Muscle of arm (tissue), 12 donors: ENCODE measurements around the gene GATAD2A. TPM values are rescaled to one million over a fixed set of nuclear protein-coding genes. Genes with fewer than 3 reads are reported as not detected.
"Not testable (repeated sequence)": the region's sequence is repeated elsewhere in the genome, so short reads cannot be mapped to it uniquely, and the experiment has no call there.

Experiments
- DNase-seq: peaks from one replicate; pipeline ENCODE4 v3.0.0-alpha.2; 2013
- polyA plus RNA-seq, 12 donors: library from polyadenylated mRNA; unstranded; fragments of 120-200 nt; gene quantifications; one replicate each; pipeline ENCODE4 v1.2.1, GENCODE V29; 2013; ENCODE audit not compliant: insufficient read length in 12 of 12

Gene GATAD2A
- polyA plus RNA-seq, 12 donors = 35.2 to 69.9 (median 48.4) TPM; not detected in 1

GRCh38 chr19:19387108-19387507 lies 18.4 kb upstream of the GATAD2A start:
- no peak for DNase-seq

DNA sequence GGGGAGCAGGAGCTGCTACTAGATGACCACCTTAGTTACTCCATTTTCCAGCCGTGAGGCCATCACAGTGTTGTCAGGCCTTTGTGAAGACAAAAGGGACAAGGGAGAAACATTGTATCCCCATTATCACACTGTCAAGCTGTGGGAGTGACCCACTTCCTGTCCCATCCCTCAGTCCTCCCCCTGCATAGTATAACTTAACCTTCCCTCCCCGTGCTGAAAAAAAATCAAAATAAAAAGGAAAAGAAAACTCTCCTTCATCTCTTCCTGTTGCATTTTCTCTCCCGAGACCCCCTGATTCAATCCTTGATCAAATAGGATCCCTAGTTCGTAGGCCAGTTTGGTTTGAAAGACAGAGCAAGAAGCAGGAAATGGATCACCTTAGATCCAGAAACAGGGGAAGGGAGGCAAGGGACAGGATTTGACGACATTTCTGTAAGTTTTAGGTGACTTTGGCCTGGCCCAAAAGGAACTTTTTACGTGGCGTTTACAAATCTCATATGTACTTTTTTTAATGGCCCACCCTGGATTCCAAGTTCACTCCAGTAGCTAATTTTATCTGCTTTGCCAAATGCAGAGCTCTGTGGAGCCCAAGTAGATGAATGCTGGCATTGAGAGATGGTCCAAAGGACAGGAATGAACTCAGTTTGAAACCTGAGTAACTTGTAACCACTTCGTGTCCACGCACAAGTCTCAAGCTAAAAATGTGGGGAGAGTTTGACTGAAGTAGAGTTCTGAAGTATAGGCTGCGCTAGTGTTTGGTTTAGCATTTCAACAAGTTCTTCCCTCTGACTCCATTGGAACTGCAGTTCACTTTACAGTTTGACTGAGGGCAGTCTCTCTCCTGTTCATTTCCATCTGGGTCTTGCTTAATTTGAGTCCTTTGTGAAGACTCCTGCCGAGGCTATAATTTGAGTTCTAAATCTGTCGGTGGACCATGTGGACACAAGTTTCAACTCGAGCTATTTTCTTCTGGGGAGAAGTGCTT lies 16.6 kb upstream of the GATAD2A start:
- no peak for DNase-seq

DNA sequence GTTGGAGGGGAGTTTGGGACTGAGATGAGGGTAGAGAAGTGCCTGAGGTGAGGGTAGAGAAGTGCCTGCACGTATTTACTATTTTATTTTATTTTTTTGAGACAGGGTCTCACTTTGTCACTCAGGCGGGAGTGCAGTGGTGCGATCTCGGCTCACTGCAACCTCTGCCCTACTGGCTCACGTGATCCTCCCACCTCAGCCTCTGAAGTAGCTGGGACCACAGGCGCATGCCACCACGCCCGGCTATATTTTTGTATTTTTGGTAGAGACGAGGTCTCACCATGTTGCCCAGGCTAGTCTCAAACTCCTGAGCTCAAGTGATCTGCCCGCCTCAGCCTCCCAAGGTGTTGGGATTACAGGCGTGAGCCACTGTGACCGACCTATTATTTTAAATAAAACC lies 15.8 kb upstream of the GATAD2A start:
- not testable (repeated sequence) for DNase-seq

DNA sequence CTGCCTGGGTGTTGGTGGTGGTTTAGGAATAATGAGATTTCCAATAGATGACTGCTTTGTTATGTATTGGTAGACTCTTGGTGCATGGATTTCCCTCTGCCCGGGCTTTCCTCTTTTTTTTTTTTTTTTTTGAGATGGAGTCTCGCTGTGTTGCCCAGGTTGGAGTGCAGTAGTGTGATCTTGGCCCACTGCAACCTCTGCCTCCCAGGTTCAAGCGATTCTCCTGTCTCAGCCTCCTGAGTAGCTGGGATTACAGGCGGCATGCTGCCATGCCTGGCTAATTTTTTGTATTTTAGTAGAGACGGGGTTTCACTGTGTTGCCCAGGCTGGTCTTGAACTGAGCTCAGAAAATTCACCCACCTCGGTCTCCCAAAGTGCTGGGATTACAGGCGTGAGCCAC lies 11.1 kb upstream of the GATAD2A start:
- not testable (repeated sequence) for DNase-seq

DNA sequence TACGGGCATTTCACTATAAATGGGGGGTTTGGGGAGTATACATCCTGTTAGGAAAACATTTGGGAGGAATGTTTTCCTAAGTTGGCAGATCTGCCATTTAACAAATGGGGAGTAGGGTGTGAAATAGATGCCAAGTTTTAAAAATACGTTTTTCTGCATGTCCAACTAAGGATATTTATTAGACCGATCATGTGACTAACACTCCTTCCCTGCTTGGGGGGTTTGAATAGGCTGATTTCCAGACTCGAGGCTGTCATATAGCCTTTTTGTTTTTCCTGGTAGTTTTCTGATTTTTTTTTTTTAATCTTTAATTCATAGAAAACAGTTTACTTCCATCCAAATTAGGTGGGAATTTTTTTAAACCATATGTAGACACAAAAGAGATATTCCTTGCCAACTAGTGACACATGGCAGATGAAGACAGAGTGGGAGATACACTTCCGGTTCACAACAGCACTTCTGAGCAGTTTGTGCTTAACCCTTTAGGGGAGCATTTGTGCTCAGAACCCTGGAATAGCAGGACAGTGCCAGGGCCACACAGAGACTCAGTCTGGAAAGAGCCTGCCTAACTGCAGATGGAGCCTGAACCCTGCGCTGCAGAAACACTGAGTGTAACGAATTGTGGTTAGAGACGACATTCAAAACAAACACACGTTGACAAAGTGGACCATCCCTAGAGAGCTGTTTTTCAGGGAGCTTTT lies 5.6 kb upstream of the GATAD2A start:
- DNase-seq = no peak

GRCh38 chr19:19402656-19403372 lies 2.7 kb upstream of the GATAD2A start:
- DNase-seq = no peak

GRCh38 chr19:19403373-19403901 lies 2.0 kb upstream of the GATAD2A start:
- no peak for DNase-seq

- peak; percentile 69 for DNase-seq
Observed at GRCh38 chr19:19405971-19406877, 749 bp downstream of the GATAD2A start.

DNA sequence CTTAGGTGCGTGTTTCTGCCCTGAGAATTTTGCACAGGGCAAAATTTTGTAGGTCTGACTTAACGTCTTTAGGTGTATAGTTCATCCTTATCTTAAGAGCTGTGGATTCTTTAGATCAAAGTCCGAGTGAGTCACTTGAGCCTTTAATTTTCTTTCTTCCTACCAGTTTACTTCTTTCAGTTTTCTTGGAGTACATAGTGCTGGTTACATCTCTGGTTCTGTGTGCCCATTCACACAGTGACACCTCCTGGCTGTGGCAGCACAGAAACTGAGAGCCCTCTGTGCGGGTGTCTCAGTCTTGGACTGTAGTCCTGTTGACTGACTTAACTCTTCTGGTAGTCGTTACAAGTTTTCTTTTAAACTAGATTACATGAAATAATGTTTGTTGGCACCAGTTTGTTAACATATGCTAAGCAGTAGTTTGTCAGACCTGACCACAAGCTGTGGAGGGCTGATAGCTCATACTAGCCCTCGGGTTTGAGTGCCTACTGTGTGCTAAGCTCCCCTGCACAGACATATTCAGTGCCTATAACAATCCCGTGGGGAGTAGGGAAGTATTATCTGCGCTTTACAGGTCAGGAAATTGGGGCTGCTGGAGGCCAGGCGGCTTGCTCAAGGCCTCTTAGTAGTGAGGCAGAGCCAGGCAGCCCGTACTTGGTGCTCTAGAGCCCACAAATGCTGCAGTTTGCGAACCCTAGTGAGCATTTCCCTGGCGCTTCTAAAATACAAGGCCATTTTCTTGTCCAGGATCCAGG lies 1.6 kb downstream of the GATAD2A start:
- DNase-seq = no peak

GRCh38 chr19:19407633-19407930 lies 2.1 kb downstream of the GATAD2A start:
- DNase-seq = no peak

DNA sequence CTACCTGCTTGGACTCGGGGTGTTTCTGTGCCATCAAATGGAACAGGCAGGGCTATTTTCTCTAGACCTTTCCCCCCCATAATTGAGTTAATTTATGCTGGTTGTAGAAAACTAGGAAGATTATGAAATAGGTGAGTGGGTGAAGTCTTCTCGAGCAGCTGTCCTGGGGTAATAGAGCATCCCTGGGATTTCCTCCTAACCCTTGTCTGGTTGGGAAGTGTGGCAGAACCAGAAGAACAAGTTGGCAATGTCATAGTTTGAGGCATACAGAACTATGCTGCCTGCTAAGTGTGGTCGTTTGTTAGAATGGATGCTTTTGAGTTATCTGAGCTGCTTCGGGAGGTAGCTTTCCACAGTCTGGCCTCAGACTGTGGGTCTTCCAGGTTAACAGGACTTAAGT lies 3.7 kb downstream of the GATAD2A start:
- no peak for DNase-seq

GRCh38 chr19:19409631-19410030 lies 4.2 kb downstream of the GATAD2A start:
- no peak for DNase-seq

GRCh38 chr19:19410553-19411550 lies 5.4 kb downstream of the GATAD2A start:
- DNase-seq = no peak

DNA sequence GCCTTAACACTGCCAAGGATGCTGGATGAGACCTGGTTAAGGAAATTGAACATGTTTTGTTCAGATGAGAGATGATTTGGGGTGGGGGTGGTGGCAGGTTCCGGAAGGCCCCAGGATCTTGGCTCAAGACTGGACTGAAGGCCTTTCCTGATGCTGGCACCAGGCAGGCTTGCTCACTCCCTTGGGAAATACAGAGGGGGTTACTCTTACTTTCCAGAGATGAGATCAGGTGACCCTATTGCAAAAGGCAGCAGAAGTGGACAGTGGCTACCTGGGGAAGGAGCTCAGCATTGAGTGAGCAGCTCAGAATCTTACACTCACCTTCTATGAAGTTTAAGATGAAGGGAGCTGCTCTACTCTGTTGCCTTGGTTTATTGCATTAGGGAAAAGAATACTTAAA lies 10.8 kb downstream of the GATAD2A start:
- no peak for DNase-seq

GRCh38 chr19:19417046-19417445 lies 11.6 kb downstream of the GATAD2A start:
- no peak for DNase-seq

GRCh38 chr19:19417628-19418245 lies 12.3 kb downstream of the GATAD2A start:
- DNase-seq = no peak

DNA sequence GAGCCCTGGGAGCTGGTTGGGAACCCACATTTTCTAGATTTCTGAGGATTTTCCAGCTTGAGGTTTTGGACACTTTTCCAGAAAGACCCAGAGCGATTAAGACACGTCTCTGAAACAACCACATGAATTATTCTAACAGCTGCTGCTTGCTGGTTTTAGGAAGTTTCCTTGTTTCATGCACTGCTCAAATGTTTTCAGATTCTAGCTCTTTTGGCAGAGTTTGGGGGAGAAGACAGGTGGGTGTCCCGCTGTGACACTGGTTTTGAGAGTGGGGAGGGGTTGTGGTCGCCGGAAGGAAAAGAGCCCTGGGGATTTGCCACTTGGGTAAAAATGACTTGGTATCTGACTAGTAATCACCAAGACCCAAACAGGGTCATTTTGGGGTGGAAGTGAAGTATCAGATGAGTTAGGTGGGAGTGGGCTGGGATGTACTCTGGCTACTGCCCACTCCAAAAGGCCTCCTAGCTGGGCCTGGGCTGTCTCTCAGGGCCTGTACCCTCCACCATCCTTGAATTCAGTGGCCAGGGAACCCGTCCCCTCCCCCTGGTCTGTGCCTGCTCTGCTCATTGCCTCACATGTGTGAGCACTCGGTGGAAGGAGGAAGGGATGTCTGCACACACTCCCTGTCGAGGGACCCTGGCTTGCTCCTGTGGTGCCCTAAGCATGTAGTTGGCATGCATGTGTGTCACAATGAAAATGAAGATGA lies 13.2 kb downstream of the GATAD2A start:
- no peak for DNase-seq
